HG03342 (cell line): Measurements from ENCODE around the gene SLX4IP.
A peak's percentile ranks its signal among the peaks of the same experiment; 100 is the strongest.
"Not testable (repeated sequence)": the region's sequence is repeated elsewhere in the genome, so short reads cannot be mapped to it uniquely, and the experiment has no call there.

Experiments
- ATAC-seq: cut with Tn5 transposase; IDR thresholded peaks from one replicate; pipeline ENCODE4 v1.9.1; 2021; ENCODE audit warnings: mild to moderate bottlenecking, moderate library complexity; ENCODE audit not compliant: unreplicated experiment

Gene SLX4IP

GRCh38 chr20:10565922-10566897, 131.1 kb downstream of the SLX4IP start:
- no peak for ATAC-seq

GRCh38 chr20:10568032-10568431, 132.9 kb downstream of the SLX4IP start:
- no peak for ATAC-seq

GRCh38 chr20:10571313-10571815, 136.3 kb downstream of the SLX4IP start:
- no peak for ATAC-seq

- ATAC-seq = no peak
These were observed 137.7 kb downstream of the SLX4IP start for GRCh38 chr20:10572853-10573252.

- no peak for ATAC-seq
These were observed 138.3 kb downstream of the SLX4IP start for GRCh38 chr20:10573273-10573950.

GRCh38 chr20:10573951-10574339, 138.8 kb downstream of the SLX4IP start:
- ATAC-seq = no peak

- no peak for ATAC-seq
These were observed 141.4 kb downstream of the SLX4IP start for GRCh38 chr20:10576411-10577090.

GRCh38 chr20:10577648-10578047, 142.5 kb downstream of the SLX4IP start:
- no peak for ATAC-seq

- ATAC-seq = peak; percentile 47
These were observed 143.5 kb downstream of the SLX4IP start for GRCh38 chr20:10578607-10579006.

- ATAC-seq = no peak
These were observed 144.8 kb downstream of the SLX4IP start for GRCh38 chr20:10579942-10580341.

GRCh38 chr20:10580700-10581099, 145.6 kb downstream of the SLX4IP start:
- ATAC-seq = no peak

- ATAC-seq = no peak
These were observed 146.7 kb downstream of the SLX4IP start for GRCh38 chr20:10581823-10582222.

- no peak for ATAC-seq
These were observed 149.3 kb downstream of the SLX4IP start for GRCh38 chr20:10584371-10584770.

GRCh38 chr20:10585308-10585707, 150.2 kb downstream of the SLX4IP start:
- no peak for ATAC-seq

- ATAC-seq = no peak
These were observed 151.2 kb downstream of the SLX4IP start for GRCh38 chr20:10586296-10586695.

- not testable (repeated sequence) for ATAC-seq
These were observed 155.3 kb downstream of the SLX4IP start for GRCh38 chr20:10590446-10590845.

GRCh38 chr20:10590950-10591671, 156.0 kb downstream of the SLX4IP start:
- no peak for ATAC-seq

- ATAC-seq = no peak
These were observed 156.9 kb downstream of the SLX4IP start for GRCh38 chr20:10591946-10592521.

GRCh38 chr20:10594296-10594868, 159.3 kb downstream of the SLX4IP start:
- no peak for ATAC-seq

- ATAC-seq = no peak
These were observed 160.2 kb downstream of the SLX4IP start for GRCh38 chr20:10595266-10595665.
